ENCODE measurements around the gene ICAM1. TPM values are rescaled to one million over a fixed set of nuclear protein-coding genes. Genes with fewer than 3 reads are reported as not detected.
"Not testable (repeated sequence)": the region's sequence is repeated elsewhere in the genome, so short reads cannot be mapped to it uniquely, and the experiment has no call there.

ICAM1 gene
- total RNA-seq, 1 donor from 2014 or later: 31.8 TPM

- Mint-ChIP-seq H3K4me3 (ENCODE audit: unreplicated experiment) (no peak overlapping the region), H3K4me1 (ENCODE audit: unreplicated experiment) (peaks cover 25% of the 10 kb centered on the region), H3K9me3 (ENCODE audit: unreplicated experiment) (no peaks in the 10 kb centered on the region), H3K27me3 (ENCODE audit: unreplicated experiment) (no peaks in the 10 kb centered on the region), H3K27ac (ENCODE audit: unreplicated experiment) (peak overlapping the region; percentile 89), H3K36me3 (ENCODE audit: unreplicated experiment) (no peaks in the 10 kb centered on the region)
- TF ChIP-seq, protein P1, sequence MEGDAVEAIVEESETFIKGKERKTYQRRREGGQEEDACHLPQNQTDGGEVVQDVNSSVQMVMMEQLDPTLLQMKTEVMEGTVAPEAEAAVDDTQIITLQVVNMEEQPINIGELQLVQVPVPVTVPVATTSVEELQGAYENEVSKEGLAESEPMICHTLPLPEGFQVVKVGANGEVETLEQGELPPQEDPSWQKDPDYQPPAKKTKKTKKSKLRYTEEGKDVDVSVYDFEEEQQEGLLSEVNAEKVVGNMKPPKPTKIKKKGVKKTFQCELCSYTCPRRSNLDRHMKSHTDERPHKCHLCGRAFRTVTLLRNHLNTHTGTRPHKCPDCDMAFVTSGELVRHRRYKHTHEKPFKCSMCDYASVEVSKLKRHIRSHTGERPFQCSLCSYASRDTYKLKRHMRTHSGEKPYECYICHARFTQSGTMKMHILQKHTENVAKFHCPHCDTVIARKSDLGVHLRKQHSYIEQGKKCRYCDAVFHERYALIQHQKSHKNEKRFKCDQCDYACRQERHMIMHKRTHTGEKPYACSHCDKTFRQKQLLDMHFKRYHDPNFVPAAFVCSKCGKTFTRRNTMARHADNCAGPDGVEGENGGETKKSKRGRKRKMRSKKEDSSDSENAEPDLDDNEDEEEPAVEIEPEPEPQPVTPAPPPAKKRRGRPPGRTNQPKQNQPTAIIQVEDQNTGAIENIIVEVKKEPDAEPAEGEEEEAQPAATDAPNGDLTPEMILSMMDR (IDR thresholded peaks at IDR 0.05): no peak
- no peak for DNase-seq (ENCODE audit: extremely low spot score, unreplicated experiment)
Measured at GRCh38 chr19:10237702-10238101, 33.2 kb upstream of the ICAM1 start.

DNA sequence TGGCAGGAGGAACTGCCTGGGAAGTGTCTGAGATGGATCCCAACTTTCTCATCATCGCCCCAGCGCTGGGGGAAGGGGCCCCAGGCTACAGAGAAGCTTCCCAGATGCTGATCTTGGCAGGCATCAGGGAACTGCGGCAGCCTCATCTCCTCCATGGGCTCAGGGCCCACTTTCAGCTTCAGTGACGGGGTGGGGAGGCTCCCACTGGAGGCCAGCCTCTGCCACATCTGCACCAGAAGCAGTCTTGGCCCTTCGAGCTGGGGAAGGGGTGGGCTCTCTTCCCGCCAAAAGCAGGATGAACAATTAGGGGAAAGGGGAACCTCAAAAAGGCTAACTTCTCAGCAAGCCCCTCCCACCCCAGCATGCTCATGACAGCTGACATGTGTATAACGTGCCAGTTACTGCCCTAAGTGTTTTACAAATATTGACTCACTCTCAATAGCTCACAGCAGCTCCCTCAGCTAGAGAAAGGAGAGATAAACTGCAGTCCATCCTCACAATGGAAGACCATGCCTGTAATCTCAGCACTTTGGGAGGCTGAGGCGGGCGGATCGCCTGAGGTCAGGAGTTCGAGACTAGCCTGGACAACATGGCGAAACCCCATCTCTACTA, 32.6 kb upstream of the ICAM1 start:
- H3K27ac Mint-ChIP-seq (ENCODE audit: unreplicated experiment): peak overlapping the region; percentile 89
- TF ChIP-seq, protein P1 (IDR thresholded peaks at IDR 0.05): no peak
- H3K36me3 Mint-ChIP-seq (ENCODE audit: unreplicated experiment): no peaks in the 10 kb centered on the region
- H3K9me3 Mint-ChIP-seq (ENCODE audit: unreplicated experiment): no peaks in the 10 kb centered on the region
- DNase-seq (ENCODE audit: extremely low spot score, unreplicated experiment): no peak
- H3K27me3 Mint-ChIP-seq (ENCODE audit: unreplicated experiment): no peaks in the 10 kb centered on the region
- H3K4me1 Mint-ChIP-seq (ENCODE audit: unreplicated experiment): peaks cover 25% of the 10 kb centered on the region
- no peak overlapping the region for H3K4me3 Mint-ChIP-seq (ENCODE audit: unreplicated experiment)

DNA sequence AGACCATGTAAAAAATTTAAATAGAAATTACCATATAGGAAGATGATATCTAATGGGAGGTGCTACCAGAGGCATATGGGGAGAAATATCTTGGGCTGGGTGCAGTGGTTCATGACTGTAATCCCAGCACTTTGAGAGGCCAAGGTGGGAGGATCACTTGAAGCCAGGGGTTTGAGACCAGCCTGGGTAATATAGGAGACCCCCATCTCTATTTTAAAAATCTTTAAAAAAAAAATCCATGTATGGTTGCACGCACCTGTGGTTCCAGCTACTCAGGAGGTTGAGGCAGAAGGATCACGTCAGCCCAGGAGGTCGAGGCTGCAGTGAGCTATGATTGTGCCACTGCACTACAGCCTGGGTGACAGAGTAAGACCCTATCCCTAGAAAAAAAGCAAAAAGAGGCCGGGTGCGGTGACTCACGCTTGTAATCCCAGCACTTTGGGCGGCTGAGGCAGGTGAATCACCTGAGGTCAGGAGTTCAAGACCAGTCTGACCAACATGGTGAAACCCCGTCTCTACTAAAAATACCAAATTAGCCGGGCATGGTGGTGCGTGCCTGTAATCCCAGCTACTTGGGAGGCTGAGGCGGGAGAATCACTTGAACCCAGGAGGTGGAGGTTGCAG, 29.0 kb upstream of the ICAM1 start:
- not testable (repeated sequence) for H3K27ac Mint-ChIP-seq (ENCODE audit: unreplicated experiment); H3K36me3 Mint-ChIP-seq (ENCODE audit: unreplicated experiment); DNase-seq (ENCODE audit: extremely low spot score, unreplicated experiment); H3K27me3 Mint-ChIP-seq (ENCODE audit: unreplicated experiment); H3K9me3 Mint-ChIP-seq (ENCODE audit: unreplicated experiment); H3K4me3 Mint-ChIP-seq (ENCODE audit: unreplicated experiment)
- H3K4me1 Mint-ChIP-seq (ENCODE audit: unreplicated experiment): peaks cover 13% of the 10 kb centered on the region

DNA sequence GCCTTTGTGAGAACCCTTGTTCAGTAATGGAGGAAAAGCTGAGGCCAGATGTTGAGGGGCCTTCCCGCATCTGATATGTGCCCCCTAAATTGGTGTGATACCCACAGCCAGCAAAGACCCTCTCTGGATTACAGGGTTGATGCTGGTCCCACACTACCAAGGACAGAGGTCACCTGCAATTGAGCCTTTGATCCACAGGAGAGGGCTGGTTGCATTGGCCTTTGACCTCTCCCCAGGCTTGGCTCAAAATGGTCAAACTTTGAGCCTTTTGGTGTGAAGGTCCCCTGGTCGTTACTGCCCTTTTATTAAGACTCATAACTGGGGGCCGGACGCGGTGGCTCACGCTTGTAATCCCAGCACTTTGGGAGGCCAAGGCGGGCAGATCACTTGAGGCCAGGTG, 27.3 kb upstream of the ICAM1 start:
- Mint-ChIP-seq H3K4me1 (ENCODE audit: unreplicated experiment) (peaks cover 3% of the 10 kb centered on the region), H3K9me3 (ENCODE audit: unreplicated experiment) (no peaks in the 10 kb centered on the region), H3K36me3 (ENCODE audit: unreplicated experiment) (no peaks in the 10 kb centered on the region), H3K27ac (ENCODE audit: unreplicated experiment) (no peak overlapping the region), H3K4me3 (ENCODE audit: unreplicated experiment) (no peak overlapping the region), H3K27me3 (ENCODE audit: unreplicated experiment) (no peaks in the 10 kb centered on the region)
- TF ChIP-seq, protein P1 (IDR thresholded peaks at IDR 0.05): no peak
- DNase-seq (ENCODE audit: extremely low spot score, unreplicated experiment): no peak

GRCh38 chr19:10245189-10245939, 25.6 kb upstream of the ICAM1 start:
- Mint-ChIP-seq H3K36me3 (ENCODE audit: unreplicated experiment) (no peaks in the 10 kb centered on the region), H3K27me3 (ENCODE audit: unreplicated experiment) (no peaks in the 10 kb centered on the region), H3K4me1 (ENCODE audit: unreplicated experiment) (peaks cover 3% of the 10 kb centered on the region), H3K4me3 (ENCODE audit: unreplicated experiment) (no peak overlapping the region), H3K9me3 (ENCODE audit: unreplicated experiment) (no peaks in the 10 kb centered on the region), H3K27ac (ENCODE audit: unreplicated experiment) (no peak overlapping the region)
- no peak for DNase-seq (ENCODE audit: extremely low spot score, unreplicated experiment)
- TF ChIP-seq, protein P1 (IDR thresholded peaks at IDR 0.05): no peak
